ENCODE results near the gene SHROOM3.

GRCh38 chr4:76582817-76583087 is 147.7 kb downstream of the SHROOM3 start:
- no peak for TF ChIP-seq POLR2A (IDR thresholded peaks at IDR 0.05)
- TF ChIP-seq, protein P1, sequence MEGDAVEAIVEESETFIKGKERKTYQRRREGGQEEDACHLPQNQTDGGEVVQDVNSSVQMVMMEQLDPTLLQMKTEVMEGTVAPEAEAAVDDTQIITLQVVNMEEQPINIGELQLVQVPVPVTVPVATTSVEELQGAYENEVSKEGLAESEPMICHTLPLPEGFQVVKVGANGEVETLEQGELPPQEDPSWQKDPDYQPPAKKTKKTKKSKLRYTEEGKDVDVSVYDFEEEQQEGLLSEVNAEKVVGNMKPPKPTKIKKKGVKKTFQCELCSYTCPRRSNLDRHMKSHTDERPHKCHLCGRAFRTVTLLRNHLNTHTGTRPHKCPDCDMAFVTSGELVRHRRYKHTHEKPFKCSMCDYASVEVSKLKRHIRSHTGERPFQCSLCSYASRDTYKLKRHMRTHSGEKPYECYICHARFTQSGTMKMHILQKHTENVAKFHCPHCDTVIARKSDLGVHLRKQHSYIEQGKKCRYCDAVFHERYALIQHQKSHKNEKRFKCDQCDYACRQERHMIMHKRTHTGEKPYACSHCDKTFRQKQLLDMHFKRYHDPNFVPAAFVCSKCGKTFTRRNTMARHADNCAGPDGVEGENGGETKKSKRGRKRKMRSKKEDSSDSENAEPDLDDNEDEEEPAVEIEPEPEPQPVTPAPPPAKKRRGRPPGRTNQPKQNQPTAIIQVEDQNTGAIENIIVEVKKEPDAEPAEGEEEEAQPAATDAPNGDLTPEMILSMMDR (IDR thresholded peaks at IDR 0.05 in 8 of 11, conservative IDR thresholded peaks at IDR 0.05 in 3 of 11), result no peak
